Neural cell (in vitro differentiated cells): ENCODE measurements around the gene TMEM192. TPM values are rescaled to one million over a fixed set of nuclear protein-coding genes. Genes with fewer than 3 reads are reported as not detected.

Source experiments
- H2AFZ ChIP-seq: fragments of 200-600, 300-800 bp; sonication (generic), shearing (Covaris generic); 2 replicates; pipeline ENCODE4 v1.6.0; 2014; ENCODE audit warnings: low read depth, mild to moderate bottlenecking, antibody characterized with exemption, low read length, moderate library complexity
- H3F3A ChIP-seq: fragments of 200-600 bp; shearing (Covaris generic); 2 replicates; pipeline ENCODE4 v1.6.1; 2016; ENCODE audit warnings: mild to moderate bottlenecking, moderate library complexity, mixed read lengths, antibody characterized with exemption, low read length; ENCODE audit not compliant: insufficient read depth, poor library complexity, severe bottlenecking
- H3K27ac ChIP-seq: fragments of 200-600, 300-800 bp; sonication (generic), shearing (Covaris generic); 2 replicates; pipeline ENCODE4 v1.5.1; 2014; ENCODE audit warnings: mild to moderate bottlenecking, low read length, moderate library complexity
- H3K27me3 ChIP-seq: fragments of 300-800, 200-600 bp; sonication (generic), shearing (Covaris generic); 2 replicates; pipeline ENCODE4 v1.6.0; 2014; ENCODE audit warnings: mild to moderate bottlenecking, low read depth, low read length, moderate library complexity; ENCODE audit not compliant: insufficient read depth
- H3K36me3 ChIP-seq: fragments of 300-800, 200-600 bp; sonication (generic), shearing (Covaris generic); 2 replicates; pipeline ENCODE4 v1.5.1; 2014; ENCODE audit warnings: mild to moderate bottlenecking, antibody characterized with exemption, low read length, moderate library complexity; ENCODE audit not compliant: insufficient read depth
- H3K4me2 ChIP-seq: fragments of 300-800, 200-600 bp; sonication (generic), shearing (Covaris generic); 2 replicates; pipeline ENCODE4 v1.6.0; 2014; ENCODE audit warnings: mild to moderate bottlenecking, low read length
- H3K4me3 ChIP-seq: fragments of 300-800, 200-600 bp; sonication (generic), shearing (Covaris generic); 2 replicates; pipeline ENCODE4 v1.5.1; 2014; ENCODE audit warnings: mild to moderate bottlenecking, low read length, moderate library complexity
- H3K79me2 ChIP-seq: fragments of 200-600 bp; shearing (Covaris generic); replicated peaks from 2 replicates; pipeline ENCODE4 v1.6.0; 2014; ENCODE audit warnings: mild to moderate bottlenecking, low read length, moderate library complexity; ENCODE audit not compliant: insufficient read depth
- H3K9ac ChIP-seq: fragments of 300-800, 200-600 bp; sonication (generic), shearing (Covaris generic); 2 replicates; pipeline ENCODE4 v1.6.1; 2016; ENCODE audit warnings: mild to moderate bottlenecking, low read length, mixed read lengths
- H3K9me2 ChIP-seq: fragments of 200-600 bp; shearing (Covaris generic); 2 replicates; pipeline ENCODE4 v1.6.1; 2016; ENCODE audit warnings: mild to moderate bottlenecking, low read length, mixed read lengths; ENCODE audit not compliant: insufficient read depth
- H3K9me3 ChIP-seq: fragments of 200-600, 300-800 bp; sonication (generic), shearing (Covaris generic); 2 replicates; pipeline ENCODE4 v1.6.1; 2016; ENCODE audit warnings: mild to moderate bottlenecking, mixed run types, low read length, moderate library complexity, mixed read lengths
- H4K20me1 ChIP-seq: fragments of 200-600 bp; shearing (Covaris generic); 2 replicates; pipeline ENCODE4 v1.6.1; 2016; ENCODE audit warnings: mild to moderate bottlenecking, mixed run types; ENCODE audit not compliant: insufficient read depth
- EP300 ChIP-seq: fragments of 450-650 bp; conservative IDR thresholded peaks from 2 replicates; pipeline ENCODE4 v1.6.1; 2014; ENCODE audit warnings: antibody characterized with exemption, mild to moderate bottlenecking, moderate library complexity; ENCODE audit not compliant: poor library complexity, severe bottlenecking
- EZH2 ChIP-seq: fragments of 200-600, 300-800 bp; shearing (Covaris generic), sonication (generic); IDR thresholded peaks from 2 replicates; pipeline ENCODE4 v1.6.1; 2014; ENCODE audit warnings: antibody characterized with exemption, low read length, borderline replicate concordance, mild to moderate bottlenecking; ENCODE audit not compliant: insufficient read depth, poor library complexity, severe bottlenecking
- MXI1 ChIP-seq: fragments of 450-650 bp; conservative IDR thresholded peaks from 2 replicates; pipeline ENCODE4 v1.6.1; 2014; ENCODE audit warnings: antibody characterized with exemption, mild to moderate bottlenecking; ENCODE audit not compliant: poor library complexity, severe bottlenecking
- POLR2AphosphoS5 ChIP-seq: IDR thresholded peaks from 2 replicates; pipeline ENCODE4 v1.6.1; 2012
- RAD21 ChIP-seq: fragments of 450-650 bp; conservative IDR thresholded peaks from 2 replicates; pipeline ENCODE4 v1.6.1; 2014; ENCODE audit warnings: antibody characterized with exemption, mild to moderate bottlenecking, moderate library complexity
- SMC3 ChIP-seq: fragments of 450-650 bp; conservative IDR thresholded peaks from 2 replicates; pipeline ENCODE4 v1.6.1; 2014; ENCODE audit warnings: antibody characterized with exemption, mild to moderate bottlenecking, moderate library complexity; ENCODE audit not compliant: poor library complexity
- TAF1 ChIP-seq: IDR thresholded peaks from 2 replicates; pipeline ENCODE4 v1.6.1; 2012; ENCODE audit warnings: low read depth
- polyA plus RNA-seq: library from polyadenylated mRNA; depleted of rRNA; stranded (reverse); fragments of >200 nt; gene quantifications from 2 replicates; pipeline ENCODE4 v1.2.3, GENCODE V29; 2014
- TF ChIP-seq, protein P1 (sequence below): IDR thresholded peaks from 2 replicates; pipeline ENCODE4 v1.6.1; 2012; ENCODE audit warnings: borderline replicate concordance
- TF ChIP-seq, protein P2 (sequence below): fragments of 450-650 bp; IDR thresholded peaks from 2 replicates; pipeline ENCODE4 v1.5.1; 2014; ENCODE audit warnings: antibody characterized with exemption, mild to moderate bottlenecking, moderate library complexity; ENCODE audit not compliant: poor library complexity, severe bottlenecking

Gene TMEM192
- polyA plus RNA-seq, 1 donor from 2014 or later, result 10.5 TPM

DNA sequence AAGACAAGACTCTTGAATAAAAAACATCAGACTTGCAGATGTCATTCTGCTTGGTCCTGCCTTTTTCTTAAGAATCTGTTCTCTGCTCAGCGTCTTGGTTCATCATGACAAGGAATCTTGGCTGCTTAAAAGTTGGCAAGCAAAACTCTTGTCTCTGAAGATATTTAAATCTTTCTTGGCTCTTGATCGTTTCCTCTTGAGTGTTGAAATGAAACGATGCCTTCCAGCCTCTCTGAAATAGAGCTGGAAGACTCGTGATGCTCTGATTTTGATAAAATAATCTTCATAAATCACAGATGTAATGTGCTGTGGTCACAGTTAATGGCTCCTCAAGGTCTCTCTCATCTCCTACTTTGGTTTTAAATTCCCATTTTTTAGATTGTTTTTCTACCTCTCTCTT lies 39.9 kb upstream of the TMEM192 start:
- Histone ChIP-seq H3K27ac (no peak overlapping the region), H3K9ac (no peak overlapping the region), H3K27me3 (no peaks in the 10 kb centered on the region), H4K20me1 (no peaks in the 10 kb centered on the region), H3K9me2 (no peaks in the 10 kb centered on the region), H3K36me3 (no peaks in the 10 kb centered on the region), H3K4me2 (no peak overlapping the region), H3K79me2 (no peaks in the 10 kb centered on the region), H3K9me3 (no peaks in the 10 kb centered on the region), H3K4me3 (no peak overlapping the region), H3F3A (no peaks in the 10 kb centered on the region), H2AFZ (no peak overlapping the region)
- TF ChIP-seq, protein P1, sequence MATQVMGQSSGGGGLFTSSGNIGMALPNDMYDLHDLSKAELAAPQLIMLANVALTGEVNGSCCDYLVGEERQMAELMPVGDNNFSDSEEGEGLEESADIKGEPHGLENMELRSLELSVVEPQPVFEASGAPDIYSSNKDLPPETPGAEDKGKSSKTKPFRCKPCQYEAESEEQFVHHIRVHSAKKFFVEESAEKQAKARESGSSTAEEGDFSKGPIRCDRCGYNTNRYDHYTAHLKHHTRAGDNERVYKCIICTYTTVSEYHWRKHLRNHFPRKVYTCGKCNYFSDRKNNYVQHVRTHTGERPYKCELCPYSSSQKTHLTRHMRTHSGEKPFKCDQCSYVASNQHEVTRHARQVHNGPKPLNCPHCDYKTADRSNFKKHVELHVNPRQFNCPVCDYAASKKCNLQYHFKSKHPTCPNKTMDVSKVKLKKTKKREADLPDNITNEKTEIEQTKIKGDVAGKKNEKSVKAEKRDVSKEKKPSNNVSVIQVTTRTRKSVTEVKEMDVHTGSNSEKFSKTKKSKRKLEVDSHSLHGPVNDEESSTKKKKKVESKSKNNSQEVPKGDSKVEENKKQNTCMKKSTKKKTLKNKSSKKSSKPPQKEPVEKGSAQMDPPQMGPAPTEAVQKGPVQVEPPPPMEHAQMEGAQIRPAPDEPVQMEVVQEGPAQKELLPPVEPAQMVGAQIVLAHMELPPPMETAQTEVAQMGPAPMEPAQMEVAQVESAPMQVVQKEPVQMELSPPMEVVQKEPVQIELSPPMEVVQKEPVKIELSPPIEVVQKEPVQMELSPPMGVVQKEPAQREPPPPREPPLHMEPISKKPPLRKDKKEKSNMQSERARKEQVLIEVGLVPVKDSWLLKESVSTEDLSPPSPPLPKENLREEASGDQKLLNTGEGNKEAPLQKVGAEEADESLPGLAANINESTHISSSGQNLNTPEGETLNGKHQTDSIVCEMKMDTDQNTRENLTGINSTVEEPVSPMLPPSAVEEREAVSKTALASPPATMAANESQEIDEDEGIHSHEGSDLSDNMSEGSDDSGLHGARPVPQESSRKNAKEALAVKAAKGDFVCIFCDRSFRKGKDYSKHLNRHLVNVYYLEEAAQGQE, result no peak
- TF ChIP-seq EP300, result no peak

DNA sequence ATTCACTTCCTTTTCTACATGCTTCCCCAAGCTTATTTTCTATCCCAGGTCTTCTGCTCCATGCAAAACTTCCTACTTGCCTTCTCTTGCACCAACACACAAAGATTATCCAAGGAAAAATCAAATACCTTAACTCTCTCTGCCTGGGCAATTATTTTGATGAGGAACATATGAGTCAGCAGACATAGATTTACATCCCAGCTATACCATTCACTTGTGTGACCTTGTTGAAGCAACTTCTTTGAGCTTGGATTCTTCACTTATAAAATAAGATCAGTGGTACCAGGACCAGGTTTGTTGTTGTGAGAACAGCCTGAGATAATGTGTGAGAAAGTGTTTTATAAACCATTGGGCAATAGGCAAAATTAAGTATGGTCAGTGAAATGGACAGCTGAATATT lies 39.1 kb upstream of the TMEM192 start:
- Histone ChIP-seq H3K36me3 (no peaks in the 10 kb centered on the region), H3K79me2 (no peaks in the 10 kb centered on the region), H4K20me1 (no peaks in the 10 kb centered on the region), H3K4me3 (no peak overlapping the region), H2AFZ (no peak overlapping the region), H3K9me3 (no peaks in the 10 kb centered on the region), H3K4me2 (no peak overlapping the region), H3K9me2 (no peaks in the 10 kb centered on the region), H3K27me3 (no peaks in the 10 kb centered on the region), H3K9ac (no peak overlapping the region), H3F3A (no peaks in the 10 kb centered on the region), H3K27ac (no peak overlapping the region)
- no peak for TF ChIP-seq SMC3
- TF ChIP-seq, protein P2, sequence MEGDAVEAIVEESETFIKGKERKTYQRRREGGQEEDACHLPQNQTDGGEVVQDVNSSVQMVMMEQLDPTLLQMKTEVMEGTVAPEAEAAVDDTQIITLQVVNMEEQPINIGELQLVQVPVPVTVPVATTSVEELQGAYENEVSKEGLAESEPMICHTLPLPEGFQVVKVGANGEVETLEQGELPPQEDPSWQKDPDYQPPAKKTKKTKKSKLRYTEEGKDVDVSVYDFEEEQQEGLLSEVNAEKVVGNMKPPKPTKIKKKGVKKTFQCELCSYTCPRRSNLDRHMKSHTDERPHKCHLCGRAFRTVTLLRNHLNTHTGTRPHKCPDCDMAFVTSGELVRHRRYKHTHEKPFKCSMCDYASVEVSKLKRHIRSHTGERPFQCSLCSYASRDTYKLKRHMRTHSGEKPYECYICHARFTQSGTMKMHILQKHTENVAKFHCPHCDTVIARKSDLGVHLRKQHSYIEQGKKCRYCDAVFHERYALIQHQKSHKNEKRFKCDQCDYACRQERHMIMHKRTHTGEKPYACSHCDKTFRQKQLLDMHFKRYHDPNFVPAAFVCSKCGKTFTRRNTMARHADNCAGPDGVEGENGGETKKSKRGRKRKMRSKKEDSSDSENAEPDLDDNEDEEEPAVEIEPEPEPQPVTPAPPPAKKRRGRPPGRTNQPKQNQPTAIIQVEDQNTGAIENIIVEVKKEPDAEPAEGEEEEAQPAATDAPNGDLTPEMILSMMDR, result no peak
- no peak for TF ChIP-seq RAD21
- TF ChIP-seq MXI1, result no peak
- TF ChIP-seq TAF1, result no peak
- TF ChIP-seq EZH2, result no peak
- no peak for TF ChIP-seq EP300
- no peak for TF ChIP-seq POLR2AphosphoS5
- TF ChIP-seq, protein P1, result no peak
